ENCODE data around the gene ALDH16A1.

Gene ALDH16A1

GRCh38 chr19:49514151-49514550 lies 61.1 kb downstream of the ALDH16A1 start:
- no peaks in the 10 kb centered on the region for H3K9me3 Mint-ChIP-seq (ENCODE audit: low read depth)
- H3K27ac Mint-ChIP-seq = no peak overlapping the region
- H3K4me1 Mint-ChIP-seq (ENCODE audit: low read depth) = peaks cover 26% of the 10 kb centered on the region
- H3K27me3 Mint-ChIP-seq = no peaks in the 10 kb centered on the region
- H3K36me3 Mint-ChIP-seq = peaks cover 4% of the 10 kb centered on the region
- peak overlapping the region; percentile 81 for H3K4me3 Mint-ChIP-seq

- peak overlapping the region; percentile 81 for H3K27ac Mint-ChIP-seq
- H3K4me1 Mint-ChIP-seq (ENCODE audit: low read depth) = peaks cover 26% of the 10 kb centered on the region
- no peaks in the 10 kb centered on the region for H3K27me3 Mint-ChIP-seq
- H3K9me3 Mint-ChIP-seq (ENCODE audit: low read depth) = no peaks in the 10 kb centered on the region
- H3K36me3 Mint-ChIP-seq = peaks cover 4% of the 10 kb centered on the region
- H3K4me3 Mint-ChIP-seq = no peak overlapping the region
Observed at GRCh38 chr19:49515767-49516166, 62.7 kb downstream of the ALDH16A1 start.

GRCh38 chr19:49518033-49518432 lies 65.0 kb downstream of the ALDH16A1 start:
- Mint-ChIP-seq H3K9me3 (ENCODE audit: low read depth) (no peaks in the 10 kb centered on the region), H3K4me1 (ENCODE audit: low read depth) (peaks cover 13% of the 10 kb centered on the region), H3K36me3 (peaks cover 4% of the 10 kb centered on the region), H3K27ac (no peak overlapping the region), H3K27me3 (no peaks in the 10 kb centered on the region), H3K4me3 (no peak overlapping the region)

All from activated naive CD8-positive, alpha-beta T cell (primary cell).